C4-2B (cell line): ENCODE results near the gene SHOX.

Experiments used
- ZFX ChIP-seq: fragments of 450-650 bp; IDR thresholded peaks from 2 replicates; pipeline ENCODE4 v1.6.1; 2017
- TF ChIP-seq, protein P1 (sequence below): fragments of 450-650 bp; conservative IDR thresholded peaks from 2 replicates; pipeline ENCODE4 v1.5.1; 2017; ENCODE audit warnings: mild to moderate bottlenecking

- TF ChIP-seq, protein P1, sequence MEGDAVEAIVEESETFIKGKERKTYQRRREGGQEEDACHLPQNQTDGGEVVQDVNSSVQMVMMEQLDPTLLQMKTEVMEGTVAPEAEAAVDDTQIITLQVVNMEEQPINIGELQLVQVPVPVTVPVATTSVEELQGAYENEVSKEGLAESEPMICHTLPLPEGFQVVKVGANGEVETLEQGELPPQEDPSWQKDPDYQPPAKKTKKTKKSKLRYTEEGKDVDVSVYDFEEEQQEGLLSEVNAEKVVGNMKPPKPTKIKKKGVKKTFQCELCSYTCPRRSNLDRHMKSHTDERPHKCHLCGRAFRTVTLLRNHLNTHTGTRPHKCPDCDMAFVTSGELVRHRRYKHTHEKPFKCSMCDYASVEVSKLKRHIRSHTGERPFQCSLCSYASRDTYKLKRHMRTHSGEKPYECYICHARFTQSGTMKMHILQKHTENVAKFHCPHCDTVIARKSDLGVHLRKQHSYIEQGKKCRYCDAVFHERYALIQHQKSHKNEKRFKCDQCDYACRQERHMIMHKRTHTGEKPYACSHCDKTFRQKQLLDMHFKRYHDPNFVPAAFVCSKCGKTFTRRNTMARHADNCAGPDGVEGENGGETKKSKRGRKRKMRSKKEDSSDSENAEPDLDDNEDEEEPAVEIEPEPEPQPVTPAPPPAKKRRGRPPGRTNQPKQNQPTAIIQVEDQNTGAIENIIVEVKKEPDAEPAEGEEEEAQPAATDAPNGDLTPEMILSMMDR: no peak
- TF ChIP-seq ZFX: no peak
Measured at GRCh38 chrX:635428-636090, 5.0 kb downstream of the SHOX start.
